HEK293T (cell line): ENCODE measurements around the gene EHD4.

Source experiments
- CTCF ChIA-PET: fragments of 350-600 bp; formaldehyde crosslinking; extraction: SDS; loops from one replicate; lab custom pipeline; 2021; ENCODE audit warnings: antibody characterized with exemption, inconsistent platforms; lab: Yijun Ruan, JAX
- POLR2A ChIA-PET: fragments of 350-600 bp; formaldehyde crosslinking; extraction: SDS; loops from one replicate; lab custom pipeline; 2020; ENCODE audit warnings: antibody characterized with exemption, inconsistent platforms; lab: Yijun Ruan, JAX
- DNase-seq: peaks from one replicate; pipeline ENCODE4 v3.0.0; 2012; ENCODE audit warnings: mixed read lengths; ENCODE audit errors: extremely low spot score
- ARNT ChIP-seq: fragments of 450-650 bp; IDR thresholded peaks from 2 replicates; pipeline ENCODE4 v1.6.1; 2017; ENCODE audit warnings: mild to moderate bottlenecking
- BHLHE40 ChIP-seq: fragments of 450-650 bp; IDR thresholded peaks from 2 replicates; pipeline ENCODE4 v1.6.1; 2016; ENCODE audit warnings: mild to moderate bottlenecking, moderate library complexity, borderline replicate concordance
- CTBP1 ChIP-seq: fragments of 450-650 bp; IDR thresholded peaks from 2 replicates; pipeline ENCODE4 v1.6.1; 2016; ENCODE audit warnings: borderline replicate concordance
- ELF4 ChIP-seq: fragments of 450-650 bp; IDR thresholded peaks from 2 replicates; pipeline ENCODE4 v1.6.1; 2017; ENCODE audit warnings: antibody characterized with exemption
- FOXA1 ChIP-seq: fragments of 450-650 bp; IDR thresholded peaks from 2 replicates; pipeline ENCODE4 v1.6.1; 2016; ENCODE audit warnings: mild to moderate bottlenecking
- FOXK2 ChIP-seq: fragments of 450-650 bp; IDR thresholded peaks from 2 replicates; pipeline ENCODE4 v1.6.1; 2016; ENCODE audit warnings: mild to moderate bottlenecking
- FOXM1 ChIP-seq: fragments of 450-650 bp; IDR thresholded peaks from 2 replicates; pipeline ENCODE4 v1.6.1; 2017; ENCODE audit warnings: mild to moderate bottlenecking, borderline replicate concordance
- HDGF ChIP-seq: fragments of 450-650 bp; IDR thresholded peaks from 2 replicates; pipeline ENCODE4 v1.6.1; 2017; ENCODE audit warnings: antibody characterized with exemption, borderline replicate concordance
- L3MBTL2 ChIP-seq: fragments of 450-650 bp; conservative IDR thresholded peaks from 2 replicates; pipeline ENCODE4 v1.6.1; 2016; ENCODE audit warnings: mild to moderate bottlenecking
- LEF1 ChIP-seq: fragments of 450-650 bp; IDR thresholded peaks from 2 replicates; pipeline ENCODE4 v1.6.1; 2017; ENCODE audit warnings: mild to moderate bottlenecking, borderline replicate concordance
- NFRKB ChIP-seq: fragments of 450-650 bp; IDR thresholded peaks from 2 replicates; pipeline ENCODE4 v1.6.1; 2016; ENCODE audit warnings: mild to moderate bottlenecking, moderate library complexity
- SP1 ChIP-seq: fragments of 450-650 bp; IDR thresholded peaks from 2 replicates; pipeline ENCODE4 v1.6.1; 2017
- SUZ12 ChIP-seq: fragments of 450-650 bp; IDR thresholded peaks from 2 replicates; pipeline ENCODE4 v1.6.1; 2016; ENCODE audit warnings: mild to moderate bottlenecking
- TARDBP ChIP-seq: fragments of 450-650 bp; IDR thresholded peaks from 2 replicates; pipeline ENCODE4 v1.6.1; 2016
- ZNF384 ChIP-seq: fragments of 450-650 bp; IDR thresholded peaks from 2 replicates; pipeline ENCODE4 v1.6.1; 2016
- TF ChIP-seq, protein P1 (sequence below): fragments of 450-650 bp; IDR thresholded peaks from 2 replicates; pipeline ENCODE4 v1.6.1; 2016

EHD4 gene

DNA sequence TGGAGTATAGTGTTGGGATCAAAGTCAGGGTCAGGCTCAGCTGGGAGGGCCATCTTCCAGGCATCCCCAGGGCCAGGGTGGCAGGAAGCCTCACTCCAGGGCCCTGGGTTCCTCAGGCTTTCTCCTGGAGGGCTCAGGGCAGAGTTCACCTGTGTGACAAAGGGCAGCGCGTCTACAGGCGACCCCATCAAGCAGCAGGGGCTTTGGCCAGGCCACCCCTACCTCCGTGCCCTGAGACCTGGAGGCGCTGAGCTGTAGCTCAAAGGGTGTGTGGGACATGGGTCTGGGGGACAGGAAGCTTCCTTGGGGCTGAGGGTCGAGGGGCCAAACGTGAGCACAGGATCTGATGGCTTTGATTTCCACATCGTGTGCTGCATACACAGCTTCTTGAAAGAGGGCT, 91.3 kb downstream of the EHD4 start:
- no peak for TF ChIP-seq BHLHE40
- TF ChIP-seq, protein P1, sequence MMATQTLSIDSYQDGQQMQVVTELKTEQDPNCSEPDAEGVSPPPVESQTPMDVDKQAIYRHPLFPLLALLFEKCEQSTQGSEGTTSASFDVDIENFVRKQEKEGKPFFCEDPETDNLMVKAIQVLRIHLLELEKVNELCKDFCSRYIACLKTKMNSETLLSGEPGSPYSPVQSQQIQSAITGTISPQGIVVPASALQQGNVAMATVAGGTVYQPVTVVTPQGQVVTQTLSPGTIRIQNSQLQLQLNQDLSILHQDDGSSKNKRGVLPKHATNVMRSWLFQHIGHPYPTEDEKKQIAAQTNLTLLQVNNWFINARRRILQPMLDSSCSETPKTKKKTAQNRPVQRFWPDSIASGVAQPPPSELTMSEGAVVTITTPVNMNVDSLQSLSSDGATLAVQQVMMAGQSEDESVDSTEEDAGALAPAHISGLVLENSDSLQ = no peak
- CTCF ChIA-PET = interaction anchor here (0.6 to 0.7 kb wide), 2 partner anchors 23 to 63 kb away, joined by 3 to 4 read pairs; no protein-coding TSS in a partner anchor
- POLR2A ChIA-PET = no interaction called here
- no peak for DNase-seq

DNA sequence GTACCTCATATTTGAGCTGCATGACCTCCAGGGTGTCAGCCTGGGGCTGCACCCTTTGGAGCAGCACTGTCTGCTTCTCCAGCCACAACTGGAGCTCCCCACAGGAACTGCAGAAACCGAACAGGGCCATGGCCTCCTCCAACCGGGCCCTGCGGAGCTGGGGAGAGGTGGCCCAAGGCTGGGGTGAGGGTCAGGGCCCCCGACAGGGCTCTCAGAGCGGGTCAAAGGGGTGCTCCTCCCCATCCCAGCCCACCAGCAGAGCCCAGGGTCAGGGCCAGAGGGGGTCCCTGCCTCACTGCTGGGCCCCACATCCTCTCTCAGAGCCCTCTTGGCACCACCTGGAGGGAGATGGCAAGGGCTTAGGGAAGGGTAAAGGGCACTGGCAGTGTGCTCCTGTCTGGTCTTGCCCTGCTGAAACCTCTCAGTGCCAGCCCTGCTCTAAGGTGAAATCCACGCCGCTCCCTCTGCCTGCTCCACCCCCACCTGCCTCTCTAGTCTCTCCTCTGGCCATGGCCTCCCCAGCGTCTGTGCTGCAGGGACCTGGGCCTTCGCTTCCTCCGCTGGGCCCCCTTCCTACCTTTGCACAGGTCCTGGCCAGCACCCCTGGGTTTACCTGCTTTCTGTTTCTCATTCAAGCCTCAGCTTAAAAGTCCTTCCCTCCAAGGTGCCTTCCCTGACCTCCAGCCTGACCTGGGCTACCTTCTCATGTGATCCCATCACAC, 92.0 kb downstream of the EHD4 start:
- POLR2A ChIA-PET = interaction anchor here (0.8 kb wide), 1 partner anchor 92 kb away, joined by 3 read pairs; the partner anchor contains the start of gene EHD4
- DNase-seq = no peak
- TF ChIP-seq SP1 = no peak
- TF ChIP-seq NFRKB = no peak
- no peak for TF ChIP-seq ZNF384
- no peak for TF ChIP-seq FOXA1
- no peak for TF ChIP-seq SUZ12
- TF ChIP-seq ARNT = no peak
- no peak for TF ChIP-seq LEF1
- no peak for TF ChIP-seq BHLHE40
- TF ChIP-seq FOXM1 = no peak
- TF ChIP-seq TARDBP = no peak
- TF ChIP-seq, protein P1 = no peak
- no peak for TF ChIP-seq ELF4
- no peak for TF ChIP-seq L3MBTL2
- no peak for TF ChIP-seq FOXK2
- CTCF ChIA-PET = no interaction called here

DNA sequence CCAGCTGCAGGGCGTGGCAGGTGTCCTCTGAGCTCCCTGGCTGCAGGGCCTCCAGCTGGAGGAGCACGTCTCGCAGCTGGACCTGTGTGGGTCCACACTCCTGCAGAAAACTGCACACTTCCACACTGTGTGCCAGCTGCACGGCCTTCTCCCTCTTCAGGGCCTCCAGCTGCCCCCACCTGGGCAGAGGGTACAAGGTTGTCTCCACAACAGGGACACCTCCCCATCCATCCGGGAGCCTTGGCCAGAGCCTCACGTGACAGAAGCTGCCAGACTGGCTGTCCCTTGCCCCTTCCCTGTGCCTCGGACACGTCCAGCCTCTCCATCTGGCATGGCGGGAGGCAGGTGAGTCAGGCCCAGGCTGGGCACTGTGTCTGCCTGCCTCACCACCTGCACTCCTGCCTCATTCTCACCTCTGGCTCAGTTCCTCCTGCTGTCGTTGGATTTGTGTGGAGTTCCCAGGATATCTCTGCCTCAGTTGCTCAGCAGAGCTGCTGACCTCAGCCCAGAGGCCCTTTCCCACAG, 93.0 kb downstream of the EHD4 start:
- TF ChIP-seq FOXK2 (no peak), FOXM1 (no peak), L3MBTL2 (no peak), ARNT (no peak), ELF4 (no peak), HDGF (no peak), NFRKB (no peak), ZNF384 (no peak), SUZ12 (no peak), FOXA1 (no peak), SP1 (no peak), TARDBP (no peak), LEF1 (no peak), CTBP1 (no peak), BHLHE40 (no peak)
- TF ChIP-seq, protein P1 = no peak

DNA sequence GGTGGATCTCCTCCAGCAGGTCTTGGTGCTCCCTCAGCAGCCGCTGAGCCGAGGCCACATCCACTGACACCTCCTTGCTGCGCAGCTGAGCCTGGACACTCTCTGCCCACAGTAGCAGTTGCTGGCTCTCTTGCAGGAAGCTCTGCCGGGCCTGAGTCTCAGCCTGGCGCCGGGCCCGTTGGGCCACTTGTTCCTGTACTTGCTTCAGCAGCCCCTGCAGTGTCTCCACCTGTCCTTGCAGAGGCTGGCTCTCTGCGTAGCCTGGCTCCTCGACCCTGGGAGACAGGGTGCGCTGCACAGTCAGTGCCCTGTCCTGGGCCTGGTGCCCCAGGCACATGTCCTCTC, 94.0 kb downstream of the EHD4 start:
- POLR2A ChIA-PET = no interaction called here
- no peak for DNase-seq
- CTCF ChIA-PET = no interaction called here
- TF ChIP-seq FOXK2 (no peak), ELF4 (no peak), ZNF384 (no peak), TARDBP (no peak), NFRKB (no peak), BHLHE40 (no peak), L3MBTL2 (no peak), SP1 (no peak)

More for the DNA sequence above, 93.0 kb downstream of the EHD4 start:
- ChIA-PET POLR2A (no interaction called here), CTCF (no interaction called here)
- DNase-seq = no peak

DNA sequence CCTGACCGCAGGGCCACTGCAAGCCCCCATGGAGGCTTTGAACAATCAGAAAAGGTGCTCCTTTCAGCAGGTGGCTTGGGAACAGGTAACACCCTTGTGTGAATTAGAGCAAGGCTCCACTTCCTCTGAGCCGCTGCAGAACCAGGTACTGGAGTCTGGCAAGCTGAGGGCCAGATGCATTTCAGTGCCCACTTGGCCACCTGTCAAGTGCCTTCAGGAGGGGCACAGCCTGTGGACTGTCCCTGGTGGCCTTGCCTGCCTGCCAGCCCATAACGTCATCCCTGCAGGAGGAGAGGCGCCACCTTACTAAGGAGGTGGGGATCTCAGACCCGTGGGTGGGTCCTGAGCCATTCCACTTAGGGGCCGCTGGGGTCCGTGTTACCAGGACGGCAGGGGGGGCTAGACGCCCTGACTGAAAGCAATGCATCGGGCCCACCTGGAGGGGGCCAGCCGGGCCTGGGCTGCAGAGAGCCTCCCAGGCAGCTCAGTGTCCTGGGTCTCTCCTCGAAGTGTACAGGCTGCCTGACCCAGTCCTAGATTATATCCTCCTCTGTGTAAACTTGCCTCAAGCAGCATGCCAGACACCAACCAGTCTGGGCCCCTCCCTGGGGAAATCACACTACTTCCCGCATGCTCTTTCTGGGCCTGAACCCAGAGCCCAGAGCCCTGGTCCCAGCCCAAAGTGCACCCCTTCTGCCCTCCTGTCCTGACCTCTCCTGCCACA, 94.6 kb downstream of the EHD4 start:
- DNase-seq = no peak
- ChIA-PET CTCF (interaction anchor here (0.5 kb wide), 1 partner anchor 18 kb away, joined by 3 read pairs; no protein-coding TSS in a partner anchor), POLR2A (no interaction called here)
- no peak for TF ChIP-seq ELF4
- TF ChIP-seq SP1 = no peak
- TF ChIP-seq FOXM1 = no peak

DNA sequence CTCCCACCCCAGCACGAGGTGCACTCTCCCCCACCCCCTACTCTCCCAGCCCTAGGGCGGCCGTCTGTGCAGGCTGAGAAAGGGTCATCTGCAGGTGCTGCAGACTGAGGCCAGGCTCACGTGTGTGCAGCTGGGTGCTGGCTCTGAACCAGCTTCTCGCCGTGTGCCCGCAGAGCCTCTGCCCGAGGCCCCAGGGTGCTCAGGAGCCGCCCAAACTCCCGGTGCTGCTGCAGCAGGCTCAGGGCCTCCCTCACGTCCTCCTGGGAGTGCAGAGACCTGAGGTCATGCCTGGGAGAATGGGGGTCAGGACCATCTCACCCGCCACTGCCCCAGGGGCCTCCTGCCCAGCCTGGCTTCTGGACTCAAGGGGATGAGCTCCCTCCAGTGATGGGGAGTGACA, 95.7 kb downstream of the EHD4 start:
- DNase-seq = no peak
- ChIA-PET CTCF (no interaction called here), POLR2A (no interaction called here)
- no peak for TF ChIP-seq NFRKB
- no peak for TF ChIP-seq ELF4
- TF ChIP-seq SP1 = no peak
- no peak for TF ChIP-seq ARNT
- TF ChIP-seq HDGF = no peak
- no peak for TF ChIP-seq TARDBP
- no peak for TF ChIP-seq FOXM1
- no peak for TF ChIP-seq CTBP1
